Muscle of leg (tissue), 11 donors: Measurements from ENCODE around the gene ARHGAP26. TPM values are rescaled to one million over a fixed set of nuclear protein-coding genes. Genes with fewer than 3 reads are reported as not detected.
"Not testable (repeated sequence)": the region's sequence is repeated elsewhere in the genome, so short reads cannot be mapped to it uniquely, and the experiment has no call there.

Experiments used
- DNase-seq: peaks from one replicate; pipeline ENCODE4 v3.0.0; 2013
- H3K27ac ChIP-seq: one replicate; pipeline ENCODE4 v1.5.1; 2013; ENCODE audit warnings: mild to moderate bottlenecking, low read length, control low read depth
- H3K27me3 ChIP-seq: one replicate; pipeline ENCODE4 v1.6.1; 2013; ENCODE audit warnings: low read length; ENCODE audit not compliant: control insufficient read depth, insufficient read depth
- H3K36me3 ChIP-seq: one replicate; pipeline ENCODE4 v1.6.1; 2013; ENCODE audit warnings: low read length; ENCODE audit not compliant: control insufficient read depth, insufficient read depth
- H3K4me1 ChIP-seq: one replicate; pipeline ENCODE4 v1.6.1; 2013; ENCODE audit warnings: low read length; ENCODE audit not compliant: control insufficient read depth, insufficient read depth
- H3K4me3 ChIP-seq: one replicate; pipeline ENCODE4 v1.5.1; 2013; ENCODE audit warnings: low read length, control low read depth
- H3K9me3 ChIP-seq: replicated peaks from 2 replicates; pipeline ENCODE4 v1.6.1; 2013; ENCODE audit warnings: low read depth, low read length; ENCODE audit not compliant: control insufficient read depth
- WGBS: methylation state at CpG from one replicate; pipeline ENCODE4 v1.1.5; 2013; ENCODE audit warnings: missing lambda C conversion rate; ENCODE audit not compliant: insufficient coverage; 5-methylcytosine and 5-hydroxymethylcytosine counted together
- polyA plus RNA-seq, 8 donors: library from polyadenylated mRNA; unstranded; fragments of 120-200 nt; gene quantifications; one replicate each; pipeline versions ENCODE4 v1.2.1 to v1.2.3, GENCODE V29; 2013; ENCODE audit warnings: inconsistent platforms in 1 of 8, low replicate concordance in 1 of 8; ENCODE audit not compliant: insufficient read length in 8 of 8, insufficient read depth in 1 of 8
- total RNA-seq: library from RNA; stranded (reverse); fragments of 120-200 nt; gene quantifications from one replicate; pipeline ENCODE4 v1.2.4, GENCODE V29; 2013

ARHGAP26 gene
- total and polyA plus RNA-seq, 9 donors, result 10.4 to 17.1 (median 13.2) TPM

DNA sequence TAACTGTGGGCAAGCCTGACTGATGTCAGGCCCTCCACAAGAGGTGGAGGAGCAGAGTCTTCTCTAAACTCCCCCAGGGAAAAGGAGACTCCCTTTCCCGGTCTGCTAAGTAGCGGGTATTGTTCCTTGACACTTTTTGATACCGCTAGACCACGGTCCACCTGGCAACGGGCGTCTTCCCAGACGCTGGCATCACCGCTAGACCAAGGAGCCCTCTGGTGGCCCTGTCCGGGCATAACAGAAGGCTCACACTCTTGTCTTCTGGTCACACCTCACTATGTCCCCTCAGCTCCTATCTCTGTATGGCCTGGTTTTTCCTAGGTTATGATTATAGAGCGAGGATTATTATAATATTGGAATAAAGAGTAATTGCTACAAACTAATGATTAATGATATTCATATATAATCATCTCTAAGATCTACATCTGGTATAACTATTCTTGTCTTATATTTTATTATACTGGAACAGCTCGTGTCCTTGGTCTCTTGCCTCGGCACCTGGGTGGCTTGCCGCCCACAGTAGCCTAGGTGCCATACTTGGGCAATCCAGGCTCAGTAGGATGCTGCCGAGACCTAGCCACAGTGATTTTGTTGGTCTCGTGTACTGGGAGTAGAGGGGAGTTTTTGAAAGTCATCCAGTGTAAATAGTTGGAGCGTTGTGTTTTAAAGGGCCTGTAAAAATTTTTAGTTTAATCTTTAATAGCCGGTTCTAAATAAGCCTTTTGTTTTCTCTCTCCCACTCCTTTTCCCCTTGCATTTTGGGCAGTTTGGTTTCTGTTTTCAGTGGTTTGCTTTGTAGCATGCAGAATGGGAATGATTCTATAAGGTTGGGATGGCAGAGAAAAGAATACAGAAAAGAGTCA is 195.3 kb downstream of the ARHGAP26 start:
- H3K27me3 ChIP-seq, H3K36me3 ChIP-seq, H3K4me1 ChIP-seq, H3K27ac ChIP-seq, H3K9me3 ChIP-seq, H3K4me3 ChIP-seq, DNase-seq: not testable (repeated sequence)
- 76% methylated on average over 6 of the region's 17 CpGs for WGBS

DNA sequence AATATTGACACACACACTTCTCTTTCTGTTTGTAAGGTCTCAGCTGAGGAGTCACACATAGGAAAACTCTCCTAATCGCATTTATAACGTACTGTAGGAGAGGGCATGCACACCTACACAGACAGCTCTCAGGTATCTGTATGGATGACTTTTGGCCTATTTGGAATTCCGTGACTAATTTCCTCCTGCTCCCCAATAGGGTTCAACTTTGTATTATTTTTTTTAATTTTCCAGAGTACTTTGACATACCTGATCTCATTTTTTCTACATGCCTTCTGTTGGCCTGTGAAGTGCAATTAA is 195.9 kb downstream of the ARHGAP26 start:
- Histone ChIP-seq H3K4me3 (no peak overlapping the region), H3K27me3 (no peaks in the 10 kb centered on the region), H3K36me3 (peaks cover 2% of the 10 kb centered on the region), H3K27ac (no peak overlapping the region), H3K4me1 (no peaks in the 10 kb centered on the region), H3K9me3 (no peaks in the 10 kb centered on the region)
- DNase-seq, result no peak
- WGBS, result no CpG with 5 or more reads among the region's 3 CpGs

DNA sequence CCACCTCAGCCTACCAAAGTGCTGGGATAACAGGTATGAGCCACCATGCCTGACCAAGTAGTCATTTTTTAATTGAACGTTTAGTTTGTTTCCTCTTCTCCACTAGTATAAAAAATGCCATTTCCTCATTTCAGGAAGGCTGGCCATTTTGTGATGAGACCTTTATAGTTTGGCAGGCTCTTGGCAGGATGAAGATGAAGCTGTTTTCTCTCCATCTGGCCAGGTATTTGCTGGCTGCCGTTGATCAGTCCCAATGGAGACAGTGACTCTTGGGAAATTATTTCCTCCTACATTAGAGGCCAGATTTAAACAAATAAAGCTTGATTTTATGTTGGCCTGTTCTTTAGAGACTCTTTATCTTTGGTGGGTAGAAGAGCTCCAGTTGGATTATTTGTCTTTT is 199.0 kb downstream of the ARHGAP26 start:
- Histone ChIP-seq H3K4me1 (no peaks in the 10 kb centered on the region), H3K36me3 (peaks cover 2% of the 10 kb centered on the region), H3K27ac (no peak overlapping the region), H3K4me3 (no peak overlapping the region), H3K9me3 (no peaks in the 10 kb centered on the region), H3K27me3 (no peaks in the 10 kb centered on the region)
- WGBS, result no CpG with 5 or more reads among the region's 2 CpGs
- DNase-seq, result no peak

DNA sequence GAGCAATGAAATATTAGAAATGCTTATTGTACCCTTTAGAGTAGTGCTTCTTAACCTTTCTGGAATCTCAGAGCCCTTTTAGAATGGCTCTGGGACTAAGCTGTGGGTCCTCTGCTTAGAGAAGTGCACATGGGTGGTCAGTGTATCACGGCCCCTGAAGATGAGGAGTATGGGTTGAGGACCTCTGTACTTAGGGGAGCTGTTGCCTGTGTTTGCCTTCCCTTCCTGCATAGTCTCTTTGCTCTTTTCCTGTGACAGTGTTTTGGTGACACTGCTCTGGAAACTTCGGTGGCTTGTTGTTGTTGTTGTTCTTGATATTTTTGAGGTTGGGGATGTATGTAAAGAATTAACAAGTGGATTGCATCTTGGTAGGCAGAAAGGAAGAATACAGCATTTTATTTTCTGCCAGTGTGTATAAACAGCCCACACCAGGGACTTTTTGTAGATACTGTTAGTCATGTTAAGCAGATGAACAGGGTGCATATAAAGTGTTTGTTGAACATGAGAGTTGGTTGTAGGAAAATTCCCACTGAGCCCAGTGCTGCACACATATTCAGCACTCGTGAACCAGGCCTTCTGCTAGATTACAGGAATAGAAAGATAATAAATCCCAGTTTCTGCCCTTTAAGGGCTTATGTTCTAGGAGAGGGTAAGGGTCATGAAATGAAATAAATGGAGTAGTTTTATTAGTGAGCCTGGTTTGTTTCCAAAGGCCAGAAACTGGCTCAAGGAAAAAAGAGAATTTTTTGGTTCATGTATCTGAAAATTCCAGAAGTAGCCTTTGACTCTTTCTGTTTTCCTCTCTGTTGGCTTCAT is 199.7 kb downstream of the ARHGAP26 start:
- 92% methylated on average over 2 of the region's 3 CpGs for WGBS
- Histone ChIP-seq H3K4me1 (no peaks in the 10 kb centered on the region), H3K4me3 (no peak overlapping the region), H3K27me3 (no peaks in the 10 kb centered on the region), H3K36me3 (peaks cover 2% of the 10 kb centered on the region), H3K9me3 (no peaks in the 10 kb centered on the region), H3K27ac (no peak overlapping the region)
- no peak for DNase-seq

DNA sequence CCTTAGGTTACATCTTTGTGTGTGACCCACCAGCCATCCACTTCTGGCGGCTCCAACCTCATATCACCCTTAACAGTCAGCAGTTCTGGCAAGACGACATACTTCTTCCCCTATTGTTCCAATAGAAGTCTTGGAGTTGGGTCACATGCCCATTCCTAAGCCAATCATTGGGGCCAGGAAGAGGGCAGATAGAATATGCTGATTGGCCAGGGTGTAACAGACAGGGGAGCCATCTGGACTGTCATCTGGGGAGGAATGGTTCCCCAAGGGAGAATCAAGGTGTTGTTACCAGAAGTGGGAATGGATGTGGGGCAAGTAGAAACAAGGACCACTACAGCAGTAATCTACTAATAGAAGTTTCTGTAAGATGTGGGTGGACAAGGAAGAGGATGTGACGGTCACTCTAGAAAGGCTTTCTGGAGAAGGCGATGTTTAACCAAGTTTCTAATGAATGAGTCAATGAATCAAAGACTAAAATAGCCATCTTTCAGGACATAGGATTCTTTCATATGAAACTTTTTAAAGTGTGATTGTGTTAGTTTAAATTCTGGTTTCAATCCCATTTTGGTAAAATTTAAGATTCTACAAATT is 200.4 kb downstream of the ARHGAP26 start:
- H3K36me3 ChIP-seq, result peaks cover 2% of the 10 kb centered on the region
- WGBS, result no CpG with 5 or more reads among the region's 4 CpGs
- no peak overlapping the region for H3K4me3 ChIP-seq
- no peaks in the 10 kb centered on the region for H3K9me3 ChIP-seq
- H3K27me3 ChIP-seq, result no peaks in the 10 kb centered on the region
- DNase-seq, result no peak
- H3K4me1 ChIP-seq, result no peaks in the 10 kb centered on the region
- H3K27ac ChIP-seq, result no peak overlapping the region

DNA sequence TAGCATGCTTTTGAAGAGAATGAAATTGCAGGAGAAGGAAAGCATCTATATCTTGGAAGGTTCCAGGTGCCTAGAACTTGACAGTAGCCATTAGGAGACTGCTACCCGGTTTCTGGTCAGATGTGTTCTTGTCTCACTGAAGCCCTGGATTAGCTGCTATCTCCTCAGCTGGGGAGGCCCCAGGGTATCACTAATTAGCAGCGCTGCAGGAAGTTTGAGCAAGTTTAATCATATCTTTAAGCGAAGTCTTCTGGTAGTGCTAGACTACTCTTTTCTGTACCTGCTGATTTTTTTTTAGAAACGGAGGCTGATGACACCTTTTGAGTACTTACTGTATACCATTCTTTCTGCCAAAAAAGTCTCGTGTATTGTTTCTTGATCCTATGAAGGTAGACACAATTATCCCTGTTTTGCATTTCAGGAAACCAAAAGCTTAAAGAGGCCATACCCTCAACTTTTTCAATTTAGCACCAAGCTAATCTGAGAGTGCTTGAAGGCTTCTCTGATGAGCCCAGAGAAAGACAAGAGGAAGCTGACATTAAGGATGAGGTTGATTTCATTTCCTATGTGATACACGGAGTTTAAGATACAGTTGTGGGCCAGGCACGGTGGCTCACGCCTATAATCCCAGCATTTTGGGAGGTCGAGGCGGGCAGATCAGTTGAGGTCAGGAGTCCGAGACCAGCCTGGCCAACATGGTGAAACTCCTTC is 201.3 kb downstream of the ARHGAP26 start:
- Histone ChIP-seq H3K4me1 (no peaks in the 10 kb centered on the region), H3K27ac (no peak overlapping the region), H3K4me3 (no peak overlapping the region), H3K27me3 (no peaks in the 10 kb centered on the region), H3K9me3 (no peaks in the 10 kb centered on the region), H3K36me3 (peaks cover 2% of the 10 kb centered on the region)
- DNase-seq, result no peak
- 94% methylated on average over 5 of the region's 11 CpGs for WGBS

DNA sequence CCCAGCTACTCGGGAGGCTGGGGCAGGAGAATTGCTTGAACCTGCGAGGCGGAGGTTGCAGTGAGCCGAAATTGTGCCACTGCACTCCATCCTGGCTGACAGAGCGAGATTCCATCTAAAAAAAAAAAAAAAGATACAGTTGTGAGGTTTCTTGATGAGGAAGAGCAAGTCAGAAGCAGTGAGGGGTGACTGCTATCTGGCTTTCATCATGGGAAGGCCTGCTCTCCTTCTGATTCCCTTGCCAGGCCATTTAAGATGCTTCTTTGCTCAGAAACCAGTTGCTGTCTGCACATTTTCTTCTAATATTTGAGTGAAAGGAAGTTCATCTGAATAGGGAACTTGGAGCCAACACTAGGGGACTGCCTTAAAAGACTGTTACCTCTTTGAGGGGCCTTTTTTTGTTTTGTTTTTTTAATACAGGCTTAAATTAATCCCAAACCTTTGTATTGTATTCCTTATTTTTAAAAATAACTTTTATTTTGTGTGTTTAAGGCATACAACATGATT is 201.9 kb downstream of the ARHGAP26 start:
- no peak for DNase-seq
- H3K36me3 ChIP-seq, result peaks cover 5% of the 10 kb centered on the region
- WGBS, result 100% methylated on average over 1 of the region's 5 CpGs
- H3K27ac ChIP-seq, result no peak overlapping the region
- H3K4me3 ChIP-seq, result no peak overlapping the region
- no peaks in the 10 kb centered on the region for H3K9me3 ChIP-seq
- H3K4me1 ChIP-seq, result no peaks in the 10 kb centered on the region
- no peaks in the 10 kb centered on the region for H3K27me3 ChIP-seq

DNA sequence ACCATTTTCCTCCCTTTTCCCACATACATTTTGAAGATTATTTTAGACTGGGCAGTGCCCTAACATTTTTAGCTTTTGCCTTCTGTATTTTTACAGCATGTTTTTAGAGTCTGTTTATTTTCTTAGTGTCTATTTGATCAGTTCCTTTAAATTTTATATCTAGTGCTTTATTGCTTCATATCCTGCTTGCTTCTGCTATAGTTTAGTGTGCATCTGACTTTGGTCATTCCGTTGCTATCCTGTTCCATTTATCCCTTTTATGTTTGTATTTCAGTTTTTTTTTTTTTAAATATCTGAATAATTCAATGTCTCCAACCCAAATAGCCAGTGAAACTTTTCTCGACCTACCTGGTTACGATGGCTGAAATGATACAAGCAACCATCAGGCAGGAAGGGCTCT is 203.8 kb downstream of the ARHGAP26 start:
- Histone ChIP-seq H3K9me3 (no peaks in the 10 kb centered on the region), H3K4me3 (no peak overlapping the region), H3K36me3 (peaks cover 3% of the 10 kb centered on the region), H3K4me1 (no peaks in the 10 kb centered on the region), H3K27me3 (no peaks in the 10 kb centered on the region), H3K27ac (no peak overlapping the region)
- WGBS, result 100% methylated on average over 2 of the region's 3 CpGs
- DNase-seq, result no peak

DNA sequence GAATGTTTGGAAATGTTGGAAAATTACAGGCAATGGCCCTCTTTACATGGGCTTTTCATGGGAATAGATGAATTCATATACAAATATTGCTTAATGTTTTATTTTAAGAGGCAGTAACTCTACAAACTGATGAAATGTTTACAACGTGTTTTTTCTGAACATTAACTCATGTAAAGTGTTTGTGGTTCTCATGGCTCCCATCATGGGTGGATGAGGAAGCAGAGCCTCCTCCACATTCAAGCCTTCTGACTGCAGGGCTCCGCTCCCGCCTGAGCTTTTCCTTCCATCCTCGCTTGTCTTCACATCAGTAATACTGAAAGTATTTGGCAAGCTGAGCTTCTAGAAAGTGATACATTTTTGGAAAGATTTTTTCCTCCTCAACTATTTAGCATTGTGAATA is 204.2 kb downstream of the ARHGAP26 start:
- DNase-seq, result peak; percentile 78
- H3K9me3 ChIP-seq, result no peaks in the 10 kb centered on the region
- H3K36me3 ChIP-seq, result peaks cover 3% of the 10 kb centered on the region
- H3K27ac ChIP-seq, result no peak overlapping the region
- H3K4me1 ChIP-seq, result peaks cover 1% of the 10 kb centered on the region
- no CpG with 5 or more reads among the region's 4 CpGs for WGBS
- H3K27me3 ChIP-seq, result no peaks in the 10 kb centered on the region
- H3K4me3 ChIP-seq, result no peak overlapping the region
